NT2/D1 (cell line): ENCODE results near the gene SDK1.

Experiments used
- SUZ12 ChIP-seq: IDR thresholded peaks from 2 replicates; pipeline ENCODE4 v1.6.1; 2011; ENCODE audit not compliant: insufficient read length, insufficient read depth; ENCODE audit errors: extremely low read depth
- ZNF274 ChIP-seq: IDR thresholded peaks from 2 replicates; pipeline ENCODE4 v1.6.1; 2011; ENCODE audit warnings: mild to moderate bottlenecking, low read depth, low read length

DNA sequence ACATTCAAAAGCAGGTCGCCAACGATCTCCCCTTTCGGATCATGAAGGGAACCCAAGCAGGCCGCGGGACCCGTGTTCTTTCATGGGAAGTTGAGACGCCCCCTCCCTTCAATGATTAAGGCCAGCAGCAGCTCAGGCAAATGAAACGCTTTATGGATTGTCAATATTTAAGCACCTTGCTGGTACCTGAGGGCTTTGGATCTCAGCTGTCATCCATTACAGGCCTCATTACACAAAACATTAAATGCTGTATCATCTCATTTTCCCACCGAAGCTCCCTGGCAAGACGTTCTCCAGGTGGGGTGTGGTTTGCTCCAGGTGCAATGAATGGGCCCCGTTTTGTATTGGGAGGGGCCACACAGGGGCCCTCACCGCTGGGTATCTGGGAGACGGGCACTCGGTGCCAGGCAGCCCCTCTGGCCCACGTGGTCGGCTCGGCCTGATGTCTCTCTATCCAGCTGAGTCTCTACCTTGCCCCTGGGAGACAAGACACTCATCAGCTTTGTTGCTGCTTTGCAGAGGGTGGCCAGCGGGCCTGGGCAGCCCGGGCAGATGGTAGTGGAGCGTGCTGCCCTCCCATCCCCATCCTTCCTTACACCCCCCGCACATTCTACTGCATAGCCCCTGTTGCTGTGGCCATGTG, 925.0 kb downstream of the SDK1 start:
- no peak for TF ChIP-seq ZNF274
- no peak for TF ChIP-seq SUZ12
